Inflammatory macrophage treated with lipopolysaccharide for 1 hour (primary cell): ENCODE results near the gene SLC19A1.

ENCODE experiments used
- DNase-seq, 2 donors: peaks; one replicate each; pipeline ENCODE4 v3.0.0-alpha.2; 2020 to 2022

SLC19A1 gene

GRCh38 chr21:45543710-45544448, 1.6 kb upstream of the SLC19A1 start:
- no peak for DNase-seq

- no peak for DNase-seq
These were observed 1.1 kb upstream of the SLC19A1 start for GRCh38 chr21:45543371-45543709.

DNA sequence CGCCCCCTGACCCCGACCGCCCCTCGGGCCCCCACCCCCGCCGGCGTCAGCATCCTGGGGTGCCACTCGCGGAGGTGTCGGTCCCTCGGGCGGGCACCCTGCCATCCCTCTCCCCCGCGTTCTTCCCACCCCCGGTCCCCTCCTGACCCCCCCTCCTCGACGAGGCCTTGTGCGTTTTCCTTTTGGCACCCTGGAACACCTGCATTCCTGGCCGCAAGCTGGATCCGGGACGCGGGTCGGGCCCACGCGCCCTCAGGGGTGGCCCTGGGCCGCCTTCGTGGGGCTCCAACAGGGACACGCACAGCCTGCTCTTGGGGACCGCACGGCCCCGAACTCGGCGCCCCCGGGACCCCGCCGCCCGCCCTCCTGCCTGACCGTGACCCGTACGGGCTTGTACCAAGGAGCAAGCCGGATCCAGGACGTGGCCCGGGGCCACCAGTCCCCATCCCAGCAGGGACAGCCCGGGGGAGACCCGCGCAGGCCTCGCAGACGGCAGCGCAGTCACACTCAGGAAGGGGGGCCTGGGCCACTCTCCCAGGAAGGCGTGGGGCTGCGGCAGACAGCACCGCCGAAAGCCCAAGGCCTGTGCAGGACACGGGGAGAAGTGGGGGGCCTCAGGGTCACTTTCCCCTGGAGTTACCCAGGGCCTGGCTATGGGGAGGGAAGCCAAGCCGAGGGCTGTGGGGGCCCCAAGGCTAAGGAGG, 579 bp upstream of the SLC19A1 start:
- DNase-seq, result no peak

DNA sequence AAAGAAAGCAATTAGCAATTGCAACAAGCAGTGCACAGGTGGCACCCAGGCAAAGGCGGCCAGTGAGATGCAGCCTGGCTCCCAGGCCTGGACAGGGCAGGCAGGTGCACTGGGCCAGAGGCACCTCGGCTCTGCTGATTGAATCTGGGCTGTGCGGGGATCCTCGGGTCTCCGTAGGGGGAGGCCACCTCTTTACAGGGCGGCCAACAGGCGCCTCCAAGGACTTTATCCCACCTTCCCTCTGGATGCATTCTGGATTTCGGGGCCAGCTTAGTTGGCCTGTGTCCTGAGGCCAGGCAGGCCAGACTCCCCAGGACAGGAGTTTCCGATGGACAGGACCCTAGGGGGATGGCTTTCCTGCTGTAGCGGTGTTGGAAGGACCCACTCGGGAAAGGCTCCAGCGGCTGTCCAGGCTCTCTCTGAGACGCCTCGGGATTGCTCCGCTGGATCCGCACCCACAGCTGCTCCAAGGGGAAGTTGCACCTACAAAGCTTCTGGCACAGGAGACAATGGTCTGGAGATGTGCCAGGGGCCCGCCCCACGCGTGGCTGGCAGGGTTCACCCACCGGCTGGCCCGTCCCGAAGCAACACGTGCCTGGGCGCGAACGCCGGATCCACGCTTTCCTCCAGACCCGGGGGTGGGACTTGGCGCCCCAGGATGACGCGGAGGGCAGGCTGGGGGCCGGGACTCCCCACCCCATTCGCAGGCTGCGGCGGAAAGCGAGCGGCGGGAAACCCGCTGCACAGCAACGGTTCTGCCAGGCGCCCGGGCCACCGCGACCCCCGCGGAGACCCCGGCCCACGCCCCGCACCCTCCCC, 810 bp downstream of the SLC19A1 start:
- peak; percentile 40 for DNase-seq

- no peak for DNase-seq
These were observed 1.7 kb downstream of the SLC19A1 start for GRCh38 chr21:45540601-45540970.

GRCh38 chr21:45539796-45540600, 2.2 kb downstream of the SLC19A1 start:
- DNase-seq, result no peak

- DNase-seq, result no peak
These were observed 3.0 kb downstream of the SLC19A1 start for GRCh38 chr21:45539046-45539795.

GRCh38 chr21:45538381-45539045, 3.7 kb downstream of the SLC19A1 start:
- no peak for DNase-seq

DNA sequence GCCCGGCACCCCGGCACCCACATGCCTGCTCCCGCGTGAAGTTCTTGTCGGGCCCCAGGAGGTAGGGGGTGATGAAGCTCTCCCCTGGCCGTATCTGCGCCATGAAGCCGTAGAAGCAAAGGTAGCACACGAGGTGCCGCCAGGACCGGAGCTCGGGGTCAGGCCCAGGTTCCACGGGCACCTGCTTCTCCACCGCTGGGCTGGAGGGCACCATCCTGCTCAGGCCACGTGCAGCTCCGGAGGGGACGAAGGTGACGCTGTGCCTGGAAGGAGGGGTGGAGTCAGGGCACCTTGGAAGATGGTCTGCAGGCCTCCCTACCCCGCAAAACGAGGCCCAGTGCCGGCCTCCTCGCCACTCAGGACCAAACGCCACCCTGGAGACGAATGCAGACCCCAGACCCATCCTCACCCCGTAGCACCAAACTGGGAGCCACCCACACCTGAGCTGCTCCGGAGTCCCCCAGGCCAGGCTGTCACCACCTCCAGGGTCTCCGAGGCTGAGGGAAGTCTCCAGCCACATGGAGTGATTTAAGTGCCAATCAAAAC, 4.4 kb downstream of the SLC19A1 start:
- DNase-seq, result no peak

DNA sequence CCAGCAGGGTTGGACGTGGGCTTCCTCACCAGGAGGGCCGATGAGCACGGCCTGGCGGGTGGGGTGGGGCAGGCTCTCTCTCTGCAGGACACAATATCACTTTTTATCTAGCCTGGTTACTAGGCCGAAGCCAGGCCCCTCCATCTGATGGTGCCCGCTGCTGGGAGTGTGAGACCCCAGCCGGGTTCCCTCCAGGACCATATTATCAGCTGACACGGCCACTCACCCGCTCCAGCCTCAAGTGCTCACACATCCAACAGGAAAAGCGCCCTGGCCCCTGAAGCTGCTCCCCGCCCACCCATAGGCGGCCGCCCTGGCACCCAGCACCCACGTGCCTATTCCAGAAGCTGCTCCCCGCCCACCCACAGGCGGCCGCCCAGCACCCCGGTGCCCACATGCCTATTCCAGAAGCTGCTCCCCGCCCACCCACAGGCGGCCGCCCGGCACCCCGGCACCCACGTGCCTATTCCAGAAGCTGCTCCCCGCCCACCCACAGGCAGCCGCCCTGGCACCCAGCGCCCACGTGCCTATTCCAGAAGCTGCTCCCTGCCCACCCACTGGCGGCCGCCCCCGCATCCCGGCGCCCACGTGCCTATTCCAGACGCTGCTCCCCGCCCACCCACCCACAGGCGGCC, 5.0 kb downstream of the SLC19A1 start:
- DNase-seq, result no peak

- no peak for DNase-seq
These were observed 5.7 kb downstream of the SLC19A1 start for GRCh38 chr21:45536301-45537081.

DNA sequence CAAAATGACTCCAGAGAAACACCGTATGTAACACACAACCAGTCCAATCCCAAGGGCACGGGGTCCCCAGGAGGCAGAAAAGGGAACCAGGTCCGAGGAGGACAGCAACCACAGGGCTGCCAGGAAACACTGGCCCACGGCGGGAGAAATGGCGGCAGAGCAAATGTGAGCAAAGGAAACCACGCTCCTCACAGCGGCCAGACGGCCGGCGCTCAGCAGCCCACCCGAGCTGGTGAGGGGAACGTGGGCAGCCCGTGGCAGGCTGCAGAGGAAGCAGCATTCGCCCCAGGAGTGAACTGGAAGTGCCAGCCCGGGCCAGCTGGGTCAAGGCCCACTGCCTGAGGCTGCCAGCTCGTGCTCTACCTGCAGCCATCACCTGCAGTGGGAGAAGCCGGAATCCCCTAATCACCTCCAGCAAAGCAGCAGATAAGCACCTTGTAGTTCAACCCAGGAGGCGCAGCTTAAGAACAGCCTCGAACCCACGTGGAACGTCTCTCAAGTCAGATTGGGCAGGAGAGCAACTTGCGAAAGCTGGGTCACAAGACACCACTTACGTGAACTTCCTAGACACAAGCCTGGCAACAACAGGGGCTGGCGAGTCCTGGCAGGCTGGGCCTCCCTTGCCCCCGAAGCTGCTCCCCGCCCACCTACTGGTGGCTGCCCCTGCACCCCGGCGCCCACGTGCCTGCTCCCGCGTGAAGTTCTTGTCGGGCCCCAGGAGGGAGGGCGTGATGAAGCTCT, 6.7 kb downstream of the SLC19A1 start:
- DNase-seq, result peak; percentile 46 to 68

DNA sequence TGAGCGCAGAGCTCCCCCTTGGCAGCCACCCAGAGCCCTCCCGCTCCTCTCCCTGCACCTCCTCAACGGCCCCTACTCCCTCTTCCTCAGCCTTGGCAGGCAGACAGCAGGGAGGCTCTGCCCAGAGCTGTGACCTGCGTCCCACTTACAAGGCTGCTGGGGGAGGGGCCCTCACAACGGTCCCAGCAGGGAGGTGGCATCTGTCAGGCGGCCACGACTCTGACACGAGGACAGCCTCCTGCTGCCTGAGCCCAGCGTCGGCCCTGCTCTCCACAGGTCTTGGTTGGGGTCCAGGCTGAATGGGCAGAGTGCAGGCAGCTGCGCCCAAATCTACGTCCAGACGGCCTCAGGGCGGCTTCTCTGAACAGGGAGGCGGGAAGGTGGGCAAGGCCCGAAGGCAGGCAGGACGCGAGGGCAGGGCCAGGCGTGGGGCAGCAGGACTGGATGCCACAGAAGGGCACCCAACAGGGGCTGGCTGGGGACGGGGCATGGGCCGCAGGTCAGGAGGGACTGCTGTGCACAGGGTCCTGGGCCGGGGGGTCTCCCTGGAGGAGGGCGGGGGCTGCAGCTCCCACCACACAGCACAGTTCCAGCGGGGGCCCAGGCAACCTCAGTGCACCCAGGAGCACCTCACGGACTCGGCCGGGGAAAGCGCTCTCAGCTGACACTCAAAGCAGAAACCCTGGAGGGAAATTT, 7.5 kb downstream of the SLC19A1 start:
- no peak for DNase-seq

- DNase-seq, result no peak
These were observed 8.2 kb downstream of the SLC19A1 start for GRCh38 chr21:45533846-45534635.

GRCh38 chr21:45533361-45533845, 8.8 kb downstream of the SLC19A1 start:
- no peak for DNase-seq

GRCh38 chr21:45532826-45533360, 9.3 kb downstream of the SLC19A1 start:
- peak in 1 of 2 donors; percentile 40 for DNase-seq
